ENCODE data around the gene CUL2.
"Not testable (repeated sequence)": the region's sequence is repeated elsewhere in the genome, so short reads cannot be mapped to it uniquely, and the experiment has no call there.

CUL2 gene

DNA sequence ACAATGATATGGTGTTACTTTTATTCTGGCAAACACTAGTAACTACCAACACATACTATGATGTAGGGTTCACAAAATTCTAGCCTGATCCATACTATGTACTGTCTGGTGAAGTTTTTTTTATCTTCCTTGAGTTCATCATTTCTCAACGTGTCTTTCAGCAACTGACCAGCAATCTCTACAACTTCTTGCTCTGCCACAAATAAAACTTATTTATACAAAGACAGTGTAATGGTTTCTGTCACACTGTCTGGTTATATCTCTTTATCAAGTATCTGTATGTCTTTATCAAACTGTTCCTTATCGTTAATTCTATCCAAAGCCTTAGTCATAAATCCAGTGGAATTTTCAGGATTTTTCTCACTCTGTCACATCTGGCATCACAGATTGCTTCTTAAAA lies 69.7 kb downstream of the CUL2 start:
- no peak for DNase-seq (ENCODE audit: low read depth in 1 of 2, low spot score in 1 of 2)

DNA sequence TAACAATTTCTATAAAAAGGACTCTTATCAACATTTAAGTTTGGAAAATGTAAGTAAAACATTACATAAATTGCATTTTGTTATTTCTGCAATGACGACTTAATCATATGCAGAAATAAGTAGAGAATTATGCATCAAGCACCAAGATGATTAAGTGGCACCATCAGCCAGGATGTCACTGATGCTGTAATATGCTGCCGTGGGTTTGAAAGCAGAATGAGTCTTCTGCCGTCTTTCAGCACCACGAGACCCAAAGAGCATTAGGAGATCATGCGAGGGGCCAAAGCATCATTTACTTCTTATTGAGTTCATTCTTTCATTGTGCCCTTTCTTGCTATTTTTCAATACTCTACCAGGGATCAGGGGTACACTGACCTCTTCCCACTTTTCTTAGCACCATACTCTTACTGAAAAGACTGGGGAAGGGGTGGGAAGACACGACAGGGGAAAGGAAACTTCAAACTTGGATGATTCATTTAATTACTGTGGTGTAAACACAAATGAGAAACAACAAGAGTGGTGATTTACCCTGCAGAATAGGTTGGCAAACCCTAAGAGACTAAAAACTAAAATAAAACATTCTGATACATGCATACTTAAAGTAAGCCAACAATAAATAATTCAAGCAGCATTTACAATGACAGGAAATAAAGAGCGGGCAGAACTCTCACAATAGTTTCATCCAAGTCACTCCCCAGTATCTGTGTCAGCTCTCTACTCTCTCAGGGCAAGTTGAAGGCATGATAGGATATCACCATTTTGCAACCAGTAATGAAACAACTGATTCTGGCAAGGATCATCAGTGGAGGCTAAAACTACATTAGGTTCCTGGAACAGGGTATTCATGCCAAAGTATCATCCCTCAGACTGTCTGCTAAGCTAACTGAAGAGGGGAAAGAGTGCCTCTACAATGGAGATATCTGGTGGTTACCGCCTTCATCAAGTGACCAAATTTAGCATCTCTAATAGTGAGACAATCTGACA lies 70.8 kb downstream of the CUL2 start:
- no peak for DNase-seq (ENCODE audit: low read depth in 1 of 2, low spot score in 1 of 2)

DNA sequence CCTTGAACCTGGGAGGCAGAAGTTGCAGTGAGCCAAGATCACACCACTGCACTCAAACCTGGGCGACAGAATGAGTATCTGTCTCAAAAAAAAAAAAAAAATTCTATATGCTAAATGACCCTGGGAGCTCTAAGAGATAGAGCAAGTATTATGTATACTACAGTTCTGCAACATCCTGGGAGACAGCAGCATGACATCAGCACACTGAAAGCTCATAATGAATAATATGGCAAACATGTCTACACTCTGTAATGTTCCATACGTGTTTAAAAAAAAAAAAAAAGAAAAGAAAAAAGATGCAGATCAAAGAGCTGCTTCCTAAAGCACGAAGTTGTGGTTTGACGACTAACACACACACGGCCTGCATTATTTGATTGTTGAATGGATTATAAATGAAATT lies 72.5 kb downstream of the CUL2 start:
- no peak for DNase-seq (ENCODE audit: low read depth in 1 of 2, low spot score in 1 of 2)

DNA sequence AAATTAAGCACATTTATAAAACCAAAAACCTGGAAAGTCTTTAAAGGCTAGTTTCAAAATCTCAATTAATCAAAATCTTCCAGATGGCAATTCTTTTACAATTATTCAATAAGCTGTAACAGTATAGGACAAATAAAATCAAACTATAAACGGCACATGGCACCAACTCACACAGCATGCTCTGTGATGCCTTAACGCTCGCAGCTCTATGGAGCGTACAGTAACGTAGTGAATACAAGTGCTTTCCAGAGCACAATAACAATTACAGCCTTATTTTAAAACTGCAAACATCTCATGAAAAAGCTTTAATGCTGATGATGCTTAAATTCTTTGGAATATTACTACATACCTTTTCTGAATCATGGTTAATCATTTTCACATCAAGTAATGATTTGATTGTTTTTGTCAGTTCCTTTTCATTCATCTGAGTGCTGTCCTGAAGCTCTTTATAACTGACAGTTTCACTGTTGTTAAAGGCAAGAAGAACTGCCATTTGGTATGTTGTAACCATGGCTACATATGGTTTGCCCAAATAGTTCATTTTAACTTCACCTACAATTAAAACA lies 74.2 kb downstream of the CUL2 start:
- no peak for DNase-seq (ENCODE audit: low read depth in 1 of 2, low spot score in 1 of 2)

DNA sequence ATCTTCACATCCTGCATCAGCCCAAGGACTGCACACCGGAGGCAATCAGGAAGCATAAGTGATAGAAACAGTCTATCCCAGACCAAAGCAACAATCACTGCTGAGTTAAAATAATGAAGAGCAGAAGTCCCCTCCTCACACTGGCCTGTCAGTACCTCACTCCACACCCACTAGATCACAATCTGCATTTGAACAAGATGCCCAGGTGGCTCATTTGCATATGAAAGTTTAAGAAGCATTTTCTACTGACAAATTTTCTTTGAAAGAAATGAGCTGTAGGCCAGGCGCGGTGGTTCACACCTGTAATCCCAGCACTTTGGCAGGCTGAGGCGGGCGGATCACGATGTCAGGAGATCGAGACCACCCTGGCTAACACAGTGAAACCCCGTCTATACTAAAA lies 77.4 kb downstream of the CUL2 start:
- DNase-seq (ENCODE audit: low read depth in 1 of 2, low spot score in 1 of 2) = no peak

DNA sequence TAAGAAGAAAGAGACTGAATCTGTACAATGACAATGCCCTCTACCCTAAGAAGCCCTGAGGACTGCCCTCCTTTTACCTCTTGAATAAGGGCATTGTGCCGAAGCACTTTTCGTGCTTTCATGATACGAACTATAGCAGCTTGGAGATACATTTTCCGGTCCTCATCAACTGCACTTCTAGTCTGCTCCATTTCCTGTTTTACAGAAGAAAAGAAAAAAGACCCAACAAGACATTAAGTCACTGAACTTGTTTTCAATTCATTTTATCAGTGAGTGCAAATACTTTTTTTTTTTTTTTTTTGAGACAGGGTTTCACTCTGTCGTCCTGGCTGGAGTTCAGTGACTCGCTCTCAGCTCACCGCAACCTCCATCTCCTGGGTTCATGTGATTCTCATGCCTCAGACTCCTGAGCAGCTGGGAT lies 78.4 kb downstream of the CUL2 start:
- DNase-seq (ENCODE audit: low read depth in 1 of 2, low spot score in 1 of 2) = no peak

DNA sequence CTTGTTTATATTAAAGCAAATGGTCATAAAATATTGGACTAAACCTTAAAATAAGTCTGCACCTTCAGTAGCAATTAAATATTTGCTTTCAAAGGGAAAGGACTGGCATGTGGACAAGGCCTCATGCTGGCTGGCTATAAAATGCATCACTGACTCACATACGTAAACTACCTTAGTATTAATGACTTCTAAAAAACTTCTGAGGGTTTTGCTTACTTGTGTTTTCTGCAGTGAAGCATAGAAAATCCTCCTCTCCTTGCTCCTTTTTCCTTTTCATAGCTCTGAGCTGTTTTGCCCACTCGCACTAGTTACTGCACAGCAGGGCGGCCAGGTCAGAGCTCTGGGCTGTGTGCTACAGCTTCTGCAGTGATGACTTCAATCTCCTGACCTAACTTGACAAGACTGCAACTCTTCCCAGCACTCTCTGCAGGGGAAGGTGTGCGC lies 82.3 kb downstream of the CUL2 start:
- no peak for DNase-seq (ENCODE audit: low read depth in 1 of 2, low spot score in 1 of 2)

DNA sequence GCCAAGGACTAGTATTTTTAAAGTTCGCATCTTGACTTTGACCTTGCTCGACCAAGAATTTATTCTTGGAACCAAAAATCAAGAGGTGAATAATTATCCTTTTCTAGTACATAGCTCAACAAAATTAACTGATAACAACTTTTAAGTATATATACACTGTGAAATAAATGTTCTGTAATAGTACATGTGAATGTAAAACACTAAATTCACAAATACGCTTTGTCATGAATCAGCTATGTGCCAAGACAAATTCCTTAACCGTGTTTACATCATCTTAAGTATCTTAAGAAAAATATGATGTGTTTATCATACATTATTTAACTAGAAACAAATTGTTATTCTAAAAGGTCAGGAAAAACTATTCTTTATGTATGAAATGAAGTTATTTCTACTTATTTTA lies 83.3 kb downstream of the CUL2 start:
- no peak for DNase-seq (ENCODE audit: low read depth in 1 of 2, low spot score in 1 of 2)

DNA sequence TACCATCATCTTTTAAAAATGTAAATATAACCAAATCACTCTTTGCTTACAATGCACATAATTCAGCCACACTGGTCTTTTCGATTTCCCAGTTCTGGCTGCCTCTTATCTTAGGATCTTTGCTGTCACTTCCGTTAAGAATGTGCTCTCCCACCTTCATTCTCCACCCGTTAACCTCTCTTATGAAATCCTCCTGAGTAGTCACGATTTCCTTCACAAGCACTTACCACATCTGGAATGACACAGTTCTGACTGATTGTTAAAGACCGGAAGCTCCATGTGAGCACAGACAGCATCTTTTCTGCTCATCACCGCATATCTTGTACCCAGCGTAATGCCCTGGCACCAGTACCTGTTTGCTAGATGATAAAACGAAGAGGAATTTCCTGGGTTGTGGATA lies 84.3 kb downstream of the CUL2 start:
- DNase-seq (ENCODE audit: low read depth in 1 of 2, low spot score in 1 of 2) = no peak

DNA sequence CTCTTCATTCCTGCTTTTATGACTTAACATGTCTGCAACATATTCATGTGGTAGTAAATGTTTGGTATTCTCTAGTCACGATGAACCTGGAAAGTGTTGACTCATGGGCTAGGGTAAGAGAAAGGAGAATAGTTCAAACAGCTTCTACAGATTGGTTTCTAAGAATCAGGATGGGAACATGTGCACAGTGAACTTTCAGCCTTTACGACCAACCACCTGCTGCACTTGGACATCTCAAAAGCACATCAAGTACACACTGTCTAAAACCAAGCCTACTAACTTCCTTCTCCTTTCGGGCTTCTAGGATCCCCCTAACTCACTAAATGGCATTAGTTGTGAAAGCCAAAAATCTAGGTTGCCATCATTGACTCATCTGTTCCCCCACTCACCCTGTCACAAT lies 85.5 kb downstream of the CUL2 start:
- no peak for DNase-seq (ENCODE audit: low read depth in 1 of 2, low spot score in 1 of 2)

DNA sequence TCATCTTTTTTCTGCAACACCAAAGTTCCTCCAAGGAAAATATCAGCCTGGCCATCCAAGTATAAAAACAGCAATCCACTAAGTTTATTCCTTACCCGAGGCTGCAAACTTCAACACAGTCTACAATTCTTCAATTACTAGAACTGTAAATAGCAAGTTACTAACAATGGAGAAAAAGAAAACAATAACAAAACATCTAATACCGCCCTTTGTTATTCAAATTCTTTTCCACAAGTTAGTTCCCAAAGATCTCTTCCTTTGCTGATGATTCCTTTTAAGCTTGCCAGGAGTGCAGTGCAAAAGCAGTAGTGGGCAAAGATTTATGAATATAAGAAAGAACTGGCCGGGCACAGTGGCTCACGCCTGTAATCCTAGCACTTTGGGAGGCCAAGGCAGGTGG lies 86.2 kb downstream of the CUL2 start:
- DNase-seq (ENCODE audit: low read depth in 1 of 2, low spot score in 1 of 2) = no peak

DNA sequence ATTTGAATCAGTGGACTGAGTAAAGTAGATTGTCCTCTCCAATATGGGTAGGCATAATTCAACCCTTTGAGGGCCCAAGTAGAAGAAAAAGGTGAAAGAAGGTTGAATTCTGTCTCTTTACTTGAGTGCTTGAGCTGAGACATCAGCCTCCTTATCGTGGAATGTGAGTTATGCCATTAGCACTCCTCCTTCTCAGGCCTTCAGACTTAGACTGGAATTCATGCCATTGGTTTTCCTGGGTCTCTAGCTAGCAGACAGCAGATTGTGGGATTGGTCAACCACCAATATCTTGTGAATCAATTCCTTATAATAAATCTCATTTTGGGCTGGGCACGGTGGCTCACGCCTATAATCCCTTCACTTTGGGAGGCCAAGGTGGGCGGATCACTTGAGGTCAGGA lies 89.2 kb downstream of the CUL2 start:
- no peak for DNase-seq (ENCODE audit: low read depth in 1 of 2, low spot score in 1 of 2)

DNA sequence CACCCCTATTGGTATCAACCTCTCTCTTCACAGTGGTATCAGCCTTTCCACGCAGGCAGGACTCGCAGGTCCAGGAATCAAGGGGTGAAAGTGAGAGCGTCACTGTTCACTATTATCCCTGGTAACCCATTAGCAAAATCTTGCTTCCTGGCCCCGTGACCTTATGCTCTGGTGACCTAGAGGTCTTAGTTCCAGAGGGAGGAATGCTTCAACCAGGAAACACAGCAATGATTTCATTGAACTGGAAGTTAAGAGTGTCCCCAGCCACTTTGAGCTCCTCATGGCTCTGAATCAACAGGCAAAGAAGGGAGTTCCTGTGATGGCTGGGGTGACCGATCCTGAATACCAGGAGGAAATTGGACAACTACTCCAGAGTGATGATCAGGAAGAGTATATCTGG lies 90.6 kb downstream of the CUL2 start:
- no peak for DNase-seq (ENCODE audit: low read depth in 1 of 2, low spot score in 1 of 2)

DNA sequence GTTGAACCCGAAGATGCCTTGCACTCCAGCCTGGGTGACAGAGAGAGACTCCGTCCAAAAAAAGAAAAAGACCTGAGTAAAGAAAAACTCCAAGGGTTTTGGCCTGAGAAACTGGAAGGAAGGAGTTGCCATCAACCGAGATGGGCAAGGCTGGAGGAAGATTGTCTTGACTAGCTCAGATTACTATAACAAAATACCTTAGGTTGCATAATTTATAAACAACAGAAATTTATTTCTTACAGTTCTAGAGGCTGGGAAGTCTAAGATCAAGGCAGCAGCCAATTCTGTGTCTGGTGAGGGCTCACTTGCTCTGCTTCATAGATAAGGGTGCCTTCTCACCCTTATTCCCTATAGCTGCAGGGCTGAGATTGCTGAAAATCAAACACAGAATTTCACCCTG lies 91.2 kb downstream of the CUL2 start:
- no peak for DNase-seq (ENCODE audit: low read depth in 1 of 2, low spot score in 1 of 2)

DNA sequence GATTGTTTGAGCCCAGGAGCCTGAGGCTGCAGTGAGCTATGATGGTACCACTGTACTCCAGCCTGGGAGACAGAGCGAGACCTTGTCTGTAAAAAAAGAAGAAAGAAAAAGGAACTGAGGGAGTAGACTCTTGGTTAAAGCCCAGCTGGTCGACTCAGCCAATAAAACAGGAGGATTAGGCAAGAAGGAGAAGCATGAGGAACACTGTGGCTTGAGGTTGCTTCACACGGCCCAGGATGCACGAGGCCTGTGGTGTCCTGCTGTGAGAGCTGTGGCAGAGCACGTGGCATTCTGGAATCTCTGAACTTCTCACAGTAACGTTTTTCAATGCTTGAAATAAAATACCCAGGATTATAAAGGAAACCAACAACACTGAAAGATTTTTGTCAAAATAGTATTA lies 93.3 kb downstream of the CUL2 start:
- DNase-seq (ENCODE audit: low read depth in 1 of 2, low spot score in 1 of 2) = no peak

DNA sequence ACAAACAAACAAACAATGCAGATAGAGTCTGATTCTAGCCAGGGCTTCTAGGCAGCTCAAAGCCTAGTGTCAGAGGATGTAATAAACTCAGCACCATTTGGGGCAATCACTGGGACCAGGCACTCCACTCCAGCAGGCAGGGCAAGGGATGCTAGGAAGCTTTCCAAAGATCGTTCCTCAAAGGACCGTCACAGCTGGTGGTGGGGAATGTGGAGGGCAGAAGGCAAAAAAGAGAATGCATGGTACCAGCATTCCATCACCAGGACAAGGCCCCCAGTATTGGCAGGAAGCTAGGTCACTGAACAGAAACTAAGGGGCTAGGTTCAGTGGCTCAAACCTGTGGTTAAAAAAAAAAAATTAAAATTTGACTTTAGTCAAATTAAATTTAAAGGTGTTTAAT lies 94.2 kb downstream of the CUL2 start:
- no peak for DNase-seq (ENCODE audit: low read depth in 1 of 2, low spot score in 1 of 2)

DNA sequence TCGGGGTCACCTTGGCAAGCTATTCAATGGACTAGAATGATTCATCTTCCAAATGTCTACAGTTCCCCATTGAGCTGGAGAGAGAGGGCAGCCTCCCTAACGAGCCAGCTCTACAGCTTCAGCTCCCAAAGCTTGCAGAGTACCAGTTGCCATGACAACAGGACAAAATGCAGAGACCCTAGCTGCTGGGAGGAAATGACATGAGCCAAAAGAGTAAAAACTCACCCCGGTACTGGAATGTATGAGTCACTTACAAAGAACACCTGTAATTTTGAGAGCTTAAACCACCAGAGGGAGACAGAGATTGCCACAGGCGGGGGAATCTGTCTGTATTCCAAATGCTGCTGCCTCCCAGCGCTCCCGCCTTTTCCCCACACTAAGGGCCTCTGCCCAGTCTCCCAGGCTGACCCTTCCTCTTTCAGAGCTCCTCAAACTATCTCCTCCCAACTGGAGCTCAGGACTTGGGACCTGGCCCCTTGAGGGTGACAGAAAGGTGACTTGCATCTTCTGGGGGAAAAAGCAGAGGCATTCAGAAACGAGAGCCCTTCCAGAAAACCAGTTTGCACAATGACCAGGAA lies 95.5 kb downstream of the CUL2 start:
- peak; percentile 21 to 69 for DNase-seq (ENCODE audit: low read depth in 1 of 2, low spot score in 1 of 2)

DNA sequence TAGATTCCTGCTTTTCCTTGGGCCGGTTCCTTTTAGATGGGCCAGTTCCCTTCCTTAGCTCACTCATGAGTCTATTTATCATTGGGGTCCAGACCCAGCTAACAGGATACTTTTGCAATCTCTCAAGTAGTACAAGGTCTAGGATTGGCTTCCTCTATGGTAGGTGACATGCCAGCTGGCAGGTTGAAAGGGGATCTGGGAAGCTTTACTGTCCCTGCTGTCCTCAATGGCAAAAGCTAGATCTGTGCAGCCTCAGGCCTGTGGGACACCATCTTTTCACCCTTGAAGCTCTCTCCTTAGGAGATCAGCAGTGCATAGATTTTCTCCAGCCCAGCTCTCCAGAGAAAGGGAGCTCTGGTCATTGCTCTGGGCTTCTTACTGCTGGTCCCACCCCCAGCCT lies 96.4 kb downstream of the CUL2 start:
- DNase-seq (ENCODE audit: low read depth in 1 of 2, low spot score in 1 of 2) = no peak

DNA sequence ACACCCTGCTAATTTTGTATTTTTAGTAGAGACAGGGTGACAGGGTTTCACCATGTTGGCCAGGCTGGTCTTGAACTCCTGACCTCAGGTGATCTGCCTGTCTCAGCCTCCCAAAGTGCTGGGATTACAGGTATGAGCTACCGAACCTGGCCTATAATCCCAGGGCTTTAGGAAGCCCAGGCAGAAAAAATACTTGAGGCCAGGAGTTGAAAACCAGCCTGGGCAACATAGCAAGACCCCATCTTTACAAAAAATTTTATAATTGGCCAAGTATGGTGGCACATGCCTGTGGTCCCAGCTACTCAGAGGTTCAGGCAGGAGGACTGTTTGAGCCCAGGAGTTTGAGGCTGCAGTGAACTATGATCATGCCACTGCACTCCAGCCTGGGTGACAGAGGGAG lies 99.0 kb downstream of the CUL2 start:
- not testable (repeated sequence) for DNase-seq (ENCODE audit: low read depth in 1 of 2, low spot score in 1 of 2)

DNA sequence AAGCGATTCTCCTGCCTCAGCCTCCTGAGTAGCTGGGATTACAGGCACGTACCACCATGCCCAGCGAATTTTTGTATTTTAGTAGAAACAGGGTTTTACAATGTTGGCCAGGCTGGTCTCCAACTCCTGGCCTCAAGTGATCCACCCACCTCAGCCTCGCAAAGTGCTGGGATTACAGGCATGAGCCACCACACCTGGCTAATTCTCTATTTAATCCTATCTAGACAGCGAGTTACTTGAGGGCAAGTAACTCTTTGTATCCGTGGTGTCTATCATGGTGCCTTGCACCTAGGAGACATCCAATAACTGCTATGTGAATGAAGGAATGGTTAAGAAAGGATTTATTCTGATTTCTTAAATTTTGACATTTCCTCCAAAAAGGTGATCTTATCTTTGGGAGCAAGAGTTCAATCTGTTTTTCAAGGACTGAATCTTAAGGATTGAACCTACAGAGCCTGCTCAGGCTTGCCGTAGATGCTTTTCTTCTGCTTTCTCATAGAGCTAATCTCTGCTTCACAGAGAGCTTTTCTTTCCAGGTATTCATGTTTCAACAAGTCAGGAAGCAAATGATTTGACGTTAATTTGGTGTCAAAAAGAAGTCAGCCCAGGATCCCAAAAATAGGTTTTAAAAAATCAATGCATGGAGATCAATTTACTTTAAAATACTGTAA lies 101.6 kb downstream of the CUL2 start:
- no peak for DNase-seq (ENCODE audit: low read depth in 1 of 2, low spot score in 1 of 2)

DNA sequence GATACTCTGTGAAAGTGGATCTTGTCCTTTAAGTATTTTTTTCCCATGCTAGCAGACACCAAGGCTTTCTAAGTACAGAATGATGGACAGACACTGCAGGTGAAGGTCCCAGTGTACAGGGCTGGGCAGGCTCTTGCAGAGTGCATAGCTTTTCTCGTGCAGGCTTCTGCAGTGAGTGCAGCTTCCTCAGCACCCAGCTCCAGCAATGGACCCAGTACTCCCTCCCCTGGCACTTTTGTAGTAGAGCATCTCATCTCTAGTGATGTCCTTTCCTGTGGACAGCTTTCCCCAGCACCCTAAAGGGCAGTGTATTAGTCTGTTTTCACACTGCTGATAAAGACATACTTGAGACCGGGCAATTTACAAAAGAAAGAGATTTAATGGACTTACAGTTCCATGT lies 104.3 kb downstream of the CUL2 start:
- no peak for DNase-seq (ENCODE audit: low read depth in 1 of 2, low spot score in 1 of 2)

DNA sequence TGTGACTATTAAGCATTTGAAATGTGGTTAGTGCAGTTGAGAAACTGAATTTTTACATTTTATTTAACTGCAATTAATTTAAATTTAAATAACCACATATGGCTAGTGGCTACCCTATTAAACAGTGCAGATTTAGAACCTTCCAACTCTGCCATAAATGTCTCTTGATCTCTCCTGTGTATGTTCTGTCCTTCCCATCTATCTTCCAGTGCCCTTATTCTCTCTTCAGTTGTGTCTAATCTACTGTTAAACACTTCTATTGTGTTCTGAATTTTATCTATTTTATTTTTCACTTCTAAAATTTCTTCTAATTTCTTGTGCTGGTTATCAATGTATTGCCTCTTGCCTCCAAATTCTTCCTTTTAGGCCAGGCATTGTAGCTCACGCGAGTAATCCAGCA lies 105.0 kb downstream of the CUL2 start:
- DNase-seq (ENCODE audit: low read depth in 1 of 2, low spot score in 1 of 2) = no peak

Measured in activated CD4-positive, alpha-beta T cell treated with anti-CD3 and anti-CD28 coated beads, Interleukin-2, amount 50 U/mL, for 24 hours (primary cell).